ENCODE results near the gene AKAP14. TPM values are rescaled to one million over a fixed set of nuclear protein-coding genes. Genes with fewer than 3 reads are reported as not detected.
"Not testable (repeated sequence)": the region's sequence is repeated elsewhere in the genome, so short reads cannot be mapped to it uniquely, and the experiment has no call there.

Gene AKAP14
- not detected for total RNA-seq

DNA sequence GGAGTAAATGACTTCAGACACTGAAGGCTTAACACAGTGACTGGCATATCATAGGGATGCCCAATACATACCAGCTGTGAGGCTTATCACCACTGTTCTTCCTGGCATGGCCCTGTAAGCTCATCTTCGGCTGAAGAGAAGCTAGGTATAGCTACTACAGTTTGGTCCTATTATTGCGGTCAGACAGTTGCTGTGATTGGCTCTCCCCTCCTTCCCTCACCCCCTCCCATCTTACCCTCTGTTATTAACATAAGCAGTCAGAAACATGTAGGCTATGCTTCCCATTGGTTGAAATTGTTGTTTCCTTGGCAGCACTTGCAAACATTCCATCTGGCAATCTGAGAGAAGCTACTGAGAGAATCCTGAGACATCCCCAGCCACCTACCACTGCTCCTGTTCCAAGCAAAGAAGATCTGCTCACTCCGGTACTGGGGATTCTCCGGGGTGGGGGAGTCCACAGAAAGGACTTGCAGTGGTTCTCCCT is at the start of gene AKAP14:
TSS of gene AKAP14 (plus strand) at position 51 of the 484 bp plus-strand sequence. CDS start 7,331 bp downstream, outside the sequence.
- ATAC-seq (no peak), DNase-seq (ENCODE audit: low spot score) (no peak)

DNA sequence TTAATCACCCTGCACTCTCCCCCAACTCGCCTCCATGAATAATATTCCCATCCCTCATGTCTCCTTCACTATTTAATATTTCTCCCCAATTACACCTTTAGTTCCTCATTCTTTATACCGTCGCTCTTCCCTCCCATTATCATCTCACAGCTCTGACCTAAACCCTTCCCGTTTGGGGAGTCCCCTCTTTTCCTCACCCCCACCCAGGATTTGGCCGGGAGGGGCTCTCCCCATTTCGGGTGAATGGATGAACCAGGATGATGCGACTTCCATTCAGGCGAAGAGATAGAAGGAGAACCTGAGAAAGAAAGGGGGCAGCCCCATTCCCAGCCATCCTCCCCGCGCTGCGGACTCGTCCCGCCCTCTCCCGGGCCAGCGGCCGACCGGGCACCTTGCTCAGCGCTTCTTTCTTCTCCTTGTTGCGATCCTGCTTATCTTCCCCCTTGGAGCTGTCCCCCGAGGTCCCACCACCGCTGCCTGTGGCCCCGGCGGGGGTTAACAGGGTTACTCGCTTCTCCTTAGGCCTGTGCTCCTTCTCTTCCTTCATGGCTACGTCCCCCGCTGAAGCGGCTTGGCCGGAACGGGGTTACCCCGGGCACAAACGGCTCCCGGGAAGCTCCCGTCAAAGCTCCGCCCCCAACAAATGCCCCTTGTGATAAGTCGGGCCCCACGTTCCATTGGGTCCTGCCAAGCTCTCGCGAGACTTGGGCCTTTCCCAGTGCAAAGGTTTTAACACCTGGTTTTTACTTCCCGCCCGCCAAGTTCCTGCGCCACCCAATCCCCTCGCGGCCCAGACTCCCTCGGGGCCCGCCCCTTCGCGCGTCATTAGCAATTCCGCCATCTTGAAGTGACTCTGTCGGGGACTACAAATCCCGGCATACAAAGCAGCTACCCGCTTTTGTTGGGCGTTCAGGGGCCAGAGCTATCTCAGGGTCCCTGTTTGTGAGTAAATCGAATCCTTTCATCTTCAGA is 43.0 kb upstream of the AKAP14 start, which contains the start of gene UPF3B:
TSS of gene UPF3B (minus strand) at position 582 of the 972 bp plus-strand sequence. CDS start at position 547, 35 bp downstream.
- DNase-seq (ENCODE audit: low spot score) (peak; percentile 96), ATAC-seq (peak; percentile 97)

DNA sequence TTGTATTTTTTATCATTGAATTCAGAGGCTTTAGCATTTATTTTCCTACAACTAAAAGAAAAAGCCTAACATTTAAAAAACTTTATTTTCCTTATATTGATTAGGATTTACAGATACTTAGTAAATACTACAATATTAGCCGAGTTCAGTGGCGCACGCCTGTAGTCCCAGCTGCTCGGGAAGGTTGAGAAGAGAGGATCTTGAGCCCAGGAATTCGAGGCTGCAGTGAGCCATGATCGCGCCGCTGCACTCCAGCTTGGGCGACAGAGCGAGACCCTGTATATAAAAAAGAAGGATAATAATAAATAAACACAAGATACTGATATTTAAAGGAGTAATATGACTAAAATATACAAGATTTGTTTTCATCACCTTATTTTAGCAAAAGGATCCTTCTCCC is 42.2 kb upstream of the AKAP14 start:
- ATAC-seq (no peak), DNase-seq (ENCODE audit: low spot score) (no peak)

DNA sequence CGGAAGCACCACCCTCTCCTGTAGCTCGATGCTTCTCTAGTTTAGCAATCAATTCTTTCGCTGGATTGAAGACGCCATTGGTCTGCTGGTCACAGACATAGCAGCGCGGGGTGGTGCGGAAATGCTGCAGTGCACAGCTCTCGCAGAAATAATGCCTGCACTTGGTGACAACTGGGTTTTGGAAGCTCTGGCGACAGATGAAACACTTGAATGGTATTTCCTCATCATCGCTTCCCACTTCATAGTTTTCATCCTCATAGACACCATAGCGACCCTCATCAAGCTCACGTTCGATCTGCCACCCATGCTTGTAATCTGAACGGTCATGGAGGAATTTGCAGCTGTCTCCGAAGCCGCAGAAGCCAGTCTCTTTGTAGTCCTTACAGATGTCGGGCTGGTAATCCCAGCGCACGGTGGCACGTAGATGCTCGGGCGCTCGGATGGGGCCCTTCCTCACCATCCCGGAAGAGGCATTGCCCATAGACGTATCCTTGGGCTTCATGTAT is 25.0 kb upstream of the AKAP14 start:
- no peak for DNase-seq (ENCODE audit: low spot score)
- peak; percentile 28 for ATAC-seq

DNA sequence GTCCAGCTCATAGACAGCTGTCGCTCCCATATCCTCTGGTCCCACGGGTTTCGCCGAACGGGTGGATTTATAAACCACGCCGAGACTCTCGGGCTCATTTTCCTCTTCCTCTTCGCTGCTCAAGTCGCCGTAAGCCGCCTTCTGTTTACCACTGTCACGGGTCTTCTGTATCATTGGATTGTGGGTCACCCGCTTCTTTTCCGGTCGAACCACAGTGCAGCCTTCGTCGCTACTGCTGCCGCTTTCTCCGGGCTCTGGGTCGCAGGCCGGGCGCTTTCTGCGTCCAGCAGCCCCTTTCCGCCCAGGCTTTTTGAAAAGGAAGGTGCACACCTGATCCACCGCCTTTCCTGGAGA is 24.5 kb upstream of the AKAP14 start:
- ATAC-seq: peak; percentile 65
- DNase-seq (ENCODE audit: low spot score): no peak

DNA sequence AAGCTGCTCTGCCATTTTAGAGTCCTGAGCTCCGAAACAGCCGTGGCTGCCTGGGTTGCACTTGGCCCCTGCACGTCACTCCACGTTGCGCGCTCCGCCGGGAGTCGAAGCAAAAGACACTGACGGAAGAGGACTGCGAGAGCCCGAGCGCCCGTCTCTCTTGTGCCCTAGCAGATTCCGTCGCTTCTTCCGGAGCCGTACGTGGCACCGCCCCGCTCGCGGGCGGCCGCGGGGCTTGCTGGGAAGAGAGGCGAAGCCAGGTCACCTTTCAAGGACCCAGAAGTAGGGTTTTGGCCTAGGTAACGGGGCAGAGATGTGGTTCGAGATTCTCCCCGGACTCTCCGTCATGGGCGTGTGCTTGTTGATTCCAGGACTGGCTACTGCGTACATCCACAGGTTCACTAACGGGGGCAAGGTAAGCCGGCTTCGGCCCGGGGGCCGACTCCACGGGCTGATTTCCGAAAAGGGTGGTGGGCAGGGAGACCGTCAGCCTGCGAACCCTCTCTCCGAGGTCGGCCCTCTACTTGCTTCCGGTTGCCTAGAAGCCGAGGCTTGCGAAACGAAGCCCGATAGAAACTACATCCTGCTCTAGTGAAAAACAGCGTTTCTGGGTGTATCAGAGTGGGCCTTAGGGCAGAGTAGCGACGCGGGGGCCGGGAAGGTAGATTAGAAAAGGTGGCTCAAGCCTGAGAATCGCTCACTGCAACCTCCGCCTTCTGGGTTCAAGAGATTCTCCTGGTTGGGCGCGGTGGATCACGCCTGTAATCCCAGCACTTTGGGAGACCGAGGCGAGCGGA is 23.9 kb upstream of the AKAP14 start, which contains the start of the genes NDUFA1 and RNF113A:
TSS of gene NDUFA1 (plus strand) at position 234 of the 797 bp plus-strand sequence. CDS start at position 314, 80 bp downstream.
TSS of gene RNF113A (minus strand) at position 135 of the 797 bp plus-strand sequence. CDS start at position 15, 120 bp downstream.
- ATAC-seq: peak; percentile 96
- peak; percentile 90 for DNase-seq (ENCODE audit: low spot score)

DNA sequence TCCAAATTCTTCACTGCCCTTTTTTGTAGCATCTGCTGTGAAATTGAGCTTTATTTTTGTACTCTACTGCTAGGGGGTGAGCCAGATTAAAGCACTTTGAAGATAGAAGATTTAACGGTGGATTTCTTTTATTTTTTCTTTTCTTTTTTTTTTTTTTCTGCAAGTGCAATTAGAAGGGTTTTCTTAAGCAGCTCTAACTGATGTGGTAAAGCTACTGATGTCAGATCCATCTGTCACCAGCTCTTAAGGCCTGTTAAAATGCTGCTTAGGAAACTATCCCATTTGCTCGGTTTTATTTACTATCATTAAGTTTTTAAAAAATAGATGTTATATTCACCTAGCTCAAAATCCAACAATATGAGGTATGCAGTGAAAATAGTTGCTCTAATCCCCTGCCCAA is 17.0 kb upstream of the AKAP14 start:
- DNase-seq (ENCODE audit: low spot score): no peak
- no peak for ATAC-seq

DNA sequence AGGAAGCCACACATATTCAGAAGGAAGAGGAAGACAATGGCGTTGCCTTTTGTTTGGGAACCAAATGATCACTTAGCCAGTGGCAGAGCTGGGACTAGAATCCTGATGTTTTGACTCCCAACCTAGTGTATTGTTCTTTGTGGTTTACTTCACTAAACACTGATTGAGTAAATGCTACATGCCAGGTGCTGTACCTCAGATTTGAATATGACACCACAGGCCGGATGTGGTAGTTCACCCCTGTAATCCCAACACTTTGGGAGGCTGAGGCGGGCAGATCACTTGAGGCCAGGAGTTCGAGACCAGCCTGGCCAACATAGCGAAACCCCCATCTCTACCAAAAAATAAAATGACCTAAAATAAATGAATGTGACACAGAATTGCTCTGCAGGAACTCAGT is 15.6 kb upstream of the AKAP14 start:
- ATAC-seq: no peak
- no peak for DNase-seq (ENCODE audit: low spot score)

DNA sequence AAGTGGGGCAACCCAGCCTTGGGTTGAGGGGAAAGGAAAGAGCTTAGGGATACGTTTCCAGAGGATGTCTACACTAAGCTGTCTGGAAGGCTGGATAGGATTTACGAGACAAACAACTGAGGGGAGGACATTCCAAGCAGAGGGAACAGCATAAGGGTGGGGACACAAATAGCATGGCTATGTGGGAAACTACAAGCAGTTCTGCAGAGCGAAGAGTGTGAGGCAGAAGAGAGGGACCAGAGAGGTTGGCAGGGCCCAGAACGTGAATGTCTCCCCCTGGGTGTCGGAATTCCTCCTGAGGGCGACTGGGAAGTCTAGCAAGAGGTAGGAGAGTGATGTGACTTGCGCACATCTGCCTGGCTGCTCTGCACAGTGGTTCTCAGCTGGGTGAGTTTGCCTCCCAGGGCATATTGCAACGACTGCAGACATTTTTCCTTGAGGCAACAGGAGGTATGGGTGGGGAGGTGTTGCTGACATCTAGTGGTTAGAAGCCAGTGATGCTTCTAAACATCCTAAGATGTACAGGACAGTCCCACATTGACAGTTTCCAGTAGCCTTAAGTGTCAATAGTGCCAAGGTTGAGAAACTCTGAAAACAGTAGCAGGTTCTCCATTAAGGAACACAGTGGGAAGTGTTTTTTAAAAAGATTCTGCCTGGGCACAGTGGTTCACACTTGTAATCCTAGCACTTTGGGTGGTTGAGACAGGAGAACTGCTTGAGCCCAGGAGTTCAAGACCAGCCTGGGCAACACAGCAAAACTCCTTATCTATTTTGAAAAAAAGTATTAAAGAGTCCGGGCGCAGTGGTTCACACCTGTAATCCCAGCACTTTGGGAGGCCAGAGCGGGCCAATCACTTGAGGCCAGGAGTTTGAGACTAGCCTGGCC is 14.9 kb upstream of the AKAP14 start:
- ATAC-seq (peak; percentile 95), DNase-seq (ENCODE audit: low spot score) (no peak)

DNA sequence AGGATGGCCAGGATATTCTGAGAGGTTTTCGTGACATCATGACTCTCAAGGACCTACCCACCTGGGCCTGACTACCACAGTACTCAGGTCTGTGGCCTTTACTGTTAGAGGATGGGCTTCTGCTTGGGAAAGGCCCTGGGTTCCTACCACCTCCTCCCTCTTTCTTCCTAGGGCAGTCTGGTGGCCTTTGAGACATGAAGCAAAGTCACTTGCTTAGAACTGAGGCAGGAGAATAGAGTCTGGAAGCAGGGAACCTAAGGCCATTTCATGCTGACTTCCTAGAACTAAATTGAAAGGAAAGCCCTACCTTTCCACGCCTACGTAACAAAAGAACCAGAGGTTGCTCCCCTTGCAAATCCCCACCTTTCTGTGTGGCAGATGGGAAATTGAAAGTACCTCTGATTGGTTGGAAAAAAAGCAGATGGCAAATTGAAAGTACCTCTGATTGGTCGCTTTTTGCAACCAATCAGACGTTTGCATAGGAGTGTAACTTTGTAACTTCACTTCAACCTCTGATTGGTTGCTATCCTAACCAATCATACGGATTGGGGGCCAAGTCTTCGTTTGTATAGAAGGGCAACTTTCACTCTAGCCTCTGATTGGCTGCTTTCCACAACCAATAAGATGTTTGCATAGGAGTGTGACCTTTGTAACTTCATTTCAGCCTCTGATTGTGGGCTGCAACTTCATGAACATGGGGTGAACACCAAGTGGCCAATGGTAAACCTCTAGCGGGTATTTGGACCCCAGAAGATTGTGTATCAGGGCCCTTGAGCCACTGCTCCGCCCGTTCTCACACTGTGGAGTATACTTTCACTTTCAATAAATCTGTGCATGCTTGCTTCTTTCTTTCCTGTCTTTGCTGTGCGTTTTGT is 9.9 kb upstream of the AKAP14 start:
- ATAC-seq: peak; percentile 62
- DNase-seq (ENCODE audit: low spot score): no peak

DNA sequence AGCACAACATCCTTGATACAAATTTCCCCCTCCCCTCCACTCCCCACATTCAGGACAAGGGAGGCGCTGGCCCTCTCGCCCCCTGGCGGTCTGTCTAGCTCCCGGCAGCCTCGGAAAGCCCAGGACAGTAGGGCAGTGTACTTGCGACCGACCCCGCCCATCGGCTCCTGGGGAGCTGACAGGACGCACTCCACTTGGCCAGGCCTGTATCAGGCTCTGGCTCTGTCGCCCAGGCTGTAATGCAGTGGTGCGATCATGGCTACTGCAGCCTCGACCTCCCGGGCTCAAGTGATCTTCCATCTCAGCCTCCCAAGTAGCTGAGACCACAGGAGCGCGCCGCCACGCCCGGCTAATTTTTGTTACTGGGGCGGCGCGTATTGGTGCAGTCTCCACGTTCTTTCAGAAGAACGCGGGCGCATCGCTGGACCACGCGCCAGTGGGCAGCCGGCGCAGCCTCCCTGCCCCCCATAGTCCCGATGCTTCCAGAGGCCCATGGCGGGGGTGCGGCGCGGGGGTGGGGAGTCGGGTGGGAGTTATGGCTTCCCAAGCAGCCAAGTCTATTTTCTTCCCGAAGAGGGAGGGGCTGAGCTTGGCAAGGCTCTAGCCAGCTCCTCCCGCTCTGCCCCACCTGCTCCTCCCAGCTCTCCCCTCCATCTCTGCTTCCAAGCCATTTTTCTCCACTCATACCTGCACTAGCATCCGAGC is 7.8 kb upstream of the AKAP14 start:
- ATAC-seq: peak; percentile 96
- peak; percentile 52 for DNase-seq (ENCODE audit: low spot score)

DNA sequence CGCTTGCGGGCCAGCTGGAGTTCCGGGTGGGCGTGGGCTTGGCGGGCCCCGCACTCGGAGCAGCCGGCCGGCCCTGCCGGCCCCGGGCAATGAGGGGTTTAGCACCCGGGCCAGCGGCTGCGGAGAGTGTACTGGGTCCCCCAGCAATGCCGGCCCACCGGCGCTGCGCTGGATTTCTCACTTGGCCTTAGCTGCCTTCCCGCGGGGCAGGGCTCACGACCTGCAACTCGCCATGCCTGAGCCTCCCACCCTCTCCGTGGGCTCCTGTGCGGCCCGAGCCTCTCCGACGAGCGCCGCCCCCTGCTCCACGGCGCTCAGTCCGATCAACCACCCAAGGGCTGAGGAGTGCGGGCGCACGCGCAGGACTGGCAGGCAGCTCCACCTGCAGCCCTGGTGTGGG is 5.1 kb upstream of the AKAP14 start:
- ATAC-seq; DNase-seq (ENCODE audit: low spot score): not testable (repeated sequence)

DNA sequence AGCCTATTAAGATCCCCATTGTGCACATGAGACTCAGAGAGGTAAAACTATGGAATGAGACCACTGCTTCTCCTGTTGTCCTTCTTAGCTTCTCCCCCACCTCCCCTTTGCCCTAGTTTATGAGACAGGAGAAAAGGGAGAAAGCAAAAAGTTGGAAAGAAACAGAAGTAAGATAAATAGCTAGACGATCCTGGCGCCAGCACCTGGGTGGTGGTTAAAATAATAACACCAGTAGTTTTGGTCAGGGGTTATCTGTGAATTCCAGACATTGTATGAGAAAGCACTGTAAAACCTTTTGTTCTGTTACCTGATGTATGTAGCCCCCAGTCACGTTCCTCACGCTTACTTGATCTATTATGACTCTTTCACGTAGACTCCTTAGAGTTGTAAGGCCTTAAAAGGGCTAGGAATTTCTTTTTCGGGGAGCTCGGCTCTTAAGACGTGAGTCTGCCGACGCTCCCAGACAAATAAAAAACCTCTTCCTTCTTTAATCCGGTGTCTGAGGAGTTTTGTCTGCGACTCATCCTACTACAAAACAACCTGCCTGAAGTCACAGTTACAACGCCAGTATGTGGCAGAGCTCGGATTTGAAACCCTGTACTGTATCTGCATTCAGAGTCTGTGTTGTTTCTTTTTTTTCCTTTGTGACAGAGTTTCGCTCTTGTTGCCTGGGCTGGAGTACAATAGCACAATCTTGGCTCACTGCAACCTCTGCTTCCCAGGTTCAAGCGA is 3.6 kb upstream of the AKAP14 start:
- not testable (repeated sequence) for ATAC-seq; DNase-seq (ENCODE audit: low spot score)

DNA sequence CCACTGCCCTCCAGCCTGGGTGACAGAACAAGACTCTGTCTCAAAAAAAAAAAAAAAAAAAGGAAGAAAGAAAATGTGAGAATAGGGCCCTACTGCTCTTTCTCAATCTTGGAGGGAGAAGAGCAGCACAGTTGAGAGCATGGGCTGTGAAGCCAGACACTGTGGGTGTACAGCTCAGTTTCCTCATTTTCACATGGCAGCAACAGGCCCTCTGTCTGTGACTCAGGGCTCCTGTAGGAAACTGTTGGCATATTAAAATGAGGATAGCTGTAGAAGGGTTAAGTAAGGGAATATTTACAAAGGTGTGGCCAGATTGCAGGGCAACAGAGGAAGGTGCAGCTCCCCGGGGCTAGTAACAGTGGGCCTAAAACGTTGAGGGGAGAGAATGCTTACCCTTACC is 3.4 kb downstream of the AKAP14 start:
- ATAC-seq: no peak
- no peak for DNase-seq (ENCODE audit: low spot score)

DNA sequence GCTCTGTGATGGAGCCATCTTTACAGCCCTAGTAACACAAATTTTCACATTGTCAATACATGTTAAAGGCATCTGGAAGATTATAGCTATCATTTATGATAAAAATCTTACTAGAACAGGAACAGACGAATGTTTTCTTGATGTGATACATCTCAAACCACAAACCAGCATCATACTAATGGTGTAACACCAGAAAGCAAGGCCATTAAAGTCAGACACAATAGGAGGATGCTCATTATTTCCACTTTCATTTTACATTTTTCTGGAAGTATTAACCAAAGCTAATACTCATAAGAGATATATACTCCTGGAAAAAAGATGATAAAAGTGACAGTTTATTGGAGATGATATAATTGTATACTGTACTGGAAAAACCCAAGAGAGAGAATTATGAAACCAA is 5.3 kb downstream of the AKAP14 start:
- no peak for DNase-seq (ENCODE audit: low spot score)
- ATAC-seq: no peak

DNA sequence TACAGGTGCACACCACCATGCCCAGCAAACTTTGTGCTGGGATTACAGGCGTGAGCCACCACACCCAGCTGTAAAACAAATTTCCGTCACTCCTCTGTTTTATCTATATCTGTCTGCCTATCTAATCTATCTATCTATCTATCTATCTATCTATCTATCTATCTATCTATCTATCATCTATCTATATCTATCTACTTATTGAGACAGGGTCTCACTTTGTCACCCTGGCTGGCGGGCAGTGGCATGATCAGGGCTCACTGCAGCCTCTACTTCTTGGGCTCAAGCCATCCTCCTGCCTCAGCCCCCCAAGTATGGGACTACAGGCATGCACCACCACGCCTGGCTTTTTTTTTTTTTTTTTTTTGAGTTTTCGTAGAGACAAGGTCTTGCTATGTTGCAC is 20.6 kb downstream of the AKAP14 start:
- DNase-seq (ENCODE audit: low spot score) (no peak), ATAC-seq (no peak)

DNA sequence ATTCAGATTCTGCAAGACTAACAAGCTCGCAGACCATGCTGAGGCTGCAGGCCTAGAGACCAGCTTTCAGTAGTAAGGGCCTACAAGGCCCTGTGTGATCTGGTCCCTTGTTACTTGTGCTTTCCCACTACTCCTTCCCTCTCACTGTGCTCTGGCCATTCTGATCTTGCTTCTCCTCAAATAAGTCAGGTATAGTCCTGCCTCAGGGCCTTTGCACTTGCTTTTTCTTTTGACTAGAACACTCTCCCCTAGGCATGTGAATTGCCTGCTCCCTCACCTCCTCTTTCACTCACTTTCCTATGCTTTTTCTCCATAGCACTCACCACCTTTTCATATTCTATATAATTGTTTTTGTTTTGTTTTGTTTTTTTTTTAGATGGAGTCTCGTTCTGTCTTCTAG is 22.2 kb downstream of the AKAP14 start:
- ATAC-seq: no peak
- DNase-seq (ENCODE audit: low spot score): no peak

Data from left lobe of liver (tissue), 2 donors.